HG02938 (cell line): ENCODE measurements around the gene NEDD8.
"Not testable (repeated sequence)": the region's sequence is repeated elsewhere in the genome, so short reads cannot be mapped to it uniquely, and the experiment has no call there.

Source experiments
- ATAC-seq: cut with Tn5 transposase; IDR thresholded peaks from one replicate; pipeline ENCODE4 v1.9.1; 2021; ENCODE audit warnings: mild to moderate bottlenecking, moderate library complexity; ENCODE audit not compliant: unreplicated experiment

Gene NEDD8

GRCh38 chr14:24228902-24229301 is 3.3 kb downstream of the NEDD8 start:
- ATAC-seq, result no peak

DNA sequence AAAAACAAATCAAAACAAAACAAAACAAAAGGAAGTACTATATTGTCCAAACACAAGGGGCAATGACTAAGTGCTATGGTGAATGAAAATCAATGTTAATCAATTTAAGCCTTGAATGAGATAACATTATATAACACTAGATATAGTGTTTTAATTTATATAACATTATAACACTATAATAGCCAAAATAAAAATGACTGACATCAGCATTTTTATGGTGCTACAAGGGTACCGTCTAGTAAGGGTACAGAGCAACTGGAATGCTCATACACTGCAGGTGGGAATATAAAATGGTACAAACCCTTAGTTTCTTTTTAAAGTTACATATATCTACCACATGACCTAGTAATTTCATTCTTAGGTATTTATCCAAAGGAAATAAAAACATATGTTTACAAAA is 5.7 kb downstream of the NEDD8 start:
- no peak for ATAC-seq

DNA sequence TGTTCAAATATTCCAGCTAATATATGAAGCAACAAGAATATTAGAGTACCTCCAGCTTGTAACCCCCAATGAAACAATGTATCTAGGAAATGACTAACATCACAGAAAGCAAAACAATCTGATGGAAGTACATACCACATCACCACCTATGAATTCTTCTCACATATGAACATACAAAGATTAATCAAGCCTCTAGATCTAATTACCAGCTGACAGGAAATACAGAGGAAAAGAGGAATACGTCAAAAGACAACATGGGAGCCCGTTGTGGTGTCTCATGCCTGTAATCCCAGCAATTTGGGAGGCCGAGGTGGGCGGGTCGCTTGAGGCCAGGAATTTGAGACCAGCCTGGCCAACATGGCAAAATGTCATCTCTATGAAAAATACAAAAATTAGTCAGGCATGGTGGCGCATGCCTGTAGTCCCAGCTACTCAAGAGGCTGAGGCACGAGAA is 7.5 kb downstream of the NEDD8 start:
- ATAC-seq, result no peak

GRCh38 chr14:24222987-24223386 is 9.2 kb downstream of the NEDD8 start:
- not testable (repeated sequence) for ATAC-seq

DNA sequence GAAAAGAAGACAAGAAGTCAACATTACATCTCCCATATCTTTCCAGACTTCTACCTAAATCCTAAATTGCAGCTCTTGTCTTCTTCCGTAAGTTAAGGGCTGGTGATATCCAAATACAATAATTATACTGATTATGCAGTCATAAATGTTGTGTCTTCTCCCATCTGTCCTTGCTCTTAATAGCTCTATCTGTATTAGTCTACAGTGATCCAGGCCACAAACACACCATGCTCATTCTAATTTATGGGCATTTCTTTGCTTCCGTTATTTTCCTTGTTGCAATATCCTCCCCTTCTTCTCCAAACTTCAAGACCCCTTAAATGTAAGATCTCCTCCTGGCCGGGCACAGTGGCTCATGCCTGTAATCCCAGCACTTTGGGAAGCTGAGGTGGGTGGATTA is 12.6 kb downstream of the NEDD8 start:
- ATAC-seq, result no peak

DNA sequence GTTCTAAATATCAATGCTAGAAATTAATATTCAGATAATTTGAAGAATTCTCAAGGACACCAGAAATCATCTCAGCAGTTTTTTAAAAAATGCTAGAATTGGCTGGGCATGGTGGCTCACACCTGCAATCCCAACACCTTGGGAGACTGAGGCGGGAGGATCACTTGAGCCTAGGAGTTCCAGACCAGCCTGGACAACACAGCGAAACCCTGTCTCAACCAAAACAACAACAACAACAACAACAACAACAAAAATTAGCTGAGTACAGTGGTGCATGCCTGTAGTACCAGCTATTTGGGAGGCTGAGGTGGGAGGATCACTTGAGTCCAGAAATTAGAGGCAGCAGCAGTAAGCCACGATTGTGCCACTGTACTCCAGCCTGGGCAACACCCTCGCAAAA is 13.1 kb downstream of the NEDD8 start:
- no peak for ATAC-seq

DNA sequence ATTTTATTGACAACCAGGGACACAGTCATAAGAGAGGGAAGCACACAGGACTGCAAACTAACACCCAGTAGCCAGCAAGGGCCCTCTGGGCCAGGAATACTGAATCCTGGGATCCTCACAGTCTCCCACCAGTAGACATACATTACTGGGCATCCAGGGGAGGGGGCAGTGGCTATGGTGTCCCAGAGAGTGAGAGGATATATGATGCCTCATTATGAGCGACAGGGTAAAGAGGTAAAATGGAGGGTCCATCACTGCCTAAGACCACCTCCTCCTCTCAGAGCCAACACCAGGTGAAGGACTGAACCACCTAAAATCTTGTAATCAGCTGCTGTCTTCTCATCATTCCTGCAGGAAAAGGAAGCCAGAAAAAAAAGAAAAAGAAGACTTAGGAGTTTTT is 15.3 kb downstream of the NEDD8 start:
- ATAC-seq, result not testable (repeated sequence)

DNA sequence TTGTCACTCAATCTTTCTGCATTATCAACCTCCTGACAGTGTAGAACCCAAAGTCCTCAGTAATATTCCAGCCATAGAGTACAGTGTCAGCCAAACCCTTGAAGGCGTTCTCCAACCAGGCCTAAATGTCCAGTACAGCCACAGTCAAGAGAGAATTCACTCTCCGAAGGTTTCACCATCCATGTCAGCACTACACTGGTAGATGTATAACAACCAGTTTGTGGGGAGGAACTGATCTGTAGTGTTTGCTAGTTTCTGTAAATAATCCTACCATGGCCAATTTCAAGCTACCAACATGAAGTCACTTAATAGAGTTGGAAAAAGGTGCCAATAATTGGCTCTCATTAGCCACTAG is 15.8 kb downstream of the NEDD8 start:
- ATAC-seq, result no peak

- peak; percentile 50 for ATAC-seq
Measured at GRCh38 chr14:24215495-24216344, 16.4 kb downstream of the NEDD8 start, which contains the start of gene MDP1. MDP1 (minus strand) TSS chr14:24216066; CDS start chr14:24215955, 111 bp downstream.

GRCh38 chr14:24213866-24214662 is 18.1 kb downstream of the NEDD8 start:
- no peak for ATAC-seq

DNA sequence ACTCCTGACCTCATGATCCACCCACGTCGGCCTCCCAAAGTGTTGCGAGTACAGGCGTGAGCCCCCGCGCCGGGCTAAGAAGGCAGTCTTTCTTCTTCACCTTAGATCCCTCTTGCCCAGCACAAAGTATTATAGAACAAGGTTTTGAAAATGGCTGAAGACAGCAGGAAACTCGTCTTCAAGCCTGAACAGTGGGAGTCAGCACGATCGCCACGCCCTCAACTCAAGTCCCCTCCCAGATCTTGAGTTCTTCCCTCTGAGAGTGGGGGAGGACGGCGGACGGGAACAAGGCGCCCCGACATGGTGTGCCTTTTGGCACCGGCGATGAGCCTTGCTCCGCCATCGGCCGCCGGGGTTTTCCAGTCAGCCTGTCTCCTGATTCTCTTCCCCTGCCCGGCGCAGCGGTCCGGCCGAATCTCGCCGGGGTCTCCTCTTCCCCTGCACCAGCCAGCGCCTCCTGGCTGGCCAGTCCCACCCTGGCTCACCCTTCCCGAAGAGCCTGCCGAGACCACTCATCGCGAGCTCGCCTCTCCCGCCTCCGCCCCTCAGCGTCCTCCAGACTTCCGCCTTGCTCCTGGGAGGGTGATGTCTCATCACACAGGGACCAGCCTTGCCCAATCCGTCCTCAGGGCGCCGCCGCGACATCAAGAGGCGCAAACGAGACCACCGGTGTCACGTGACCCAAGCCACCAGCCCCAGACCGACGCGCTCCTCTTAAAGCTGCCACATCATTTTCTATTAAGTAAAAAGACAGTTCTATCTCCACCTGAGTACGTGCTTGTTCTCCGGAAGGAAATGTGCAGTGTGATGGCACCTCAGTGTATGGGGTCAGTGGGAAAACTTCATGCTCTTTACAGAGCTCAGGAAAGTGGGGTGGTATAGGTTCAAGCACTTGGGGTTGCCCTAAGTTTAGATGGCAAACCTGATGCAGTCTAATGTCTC is 19.0 kb downstream of the NEDD8 start, which contains the start of gene CHMP4A:
Gene CHMP4A (minus strand): TSS at position 565 of the 942 bp plus-strand sequence. CDS start 49 bp downstream, at position 516.
- peak; percentile 79 for ATAC-seq

DNA sequence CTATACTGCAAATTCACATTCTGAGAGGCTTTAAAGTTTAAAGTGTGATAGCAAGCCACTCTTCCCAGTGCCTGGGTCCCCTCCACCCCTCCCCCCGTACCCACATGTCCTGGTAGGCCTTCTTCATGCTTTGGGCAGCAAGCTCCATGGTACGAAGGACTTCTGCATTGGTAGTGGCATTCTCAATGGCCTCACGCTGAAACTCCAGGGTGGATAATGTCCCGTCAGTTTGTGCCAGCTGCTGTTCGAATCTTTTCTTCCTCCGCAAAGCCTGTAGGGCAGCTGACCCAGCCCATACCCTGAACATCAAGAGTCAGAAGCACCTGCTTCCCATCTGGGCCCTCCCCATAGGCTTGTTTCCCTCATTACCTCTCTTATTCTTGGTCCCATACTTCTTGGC is 20.9 kb downstream of the NEDD8 start:
- no peak for ATAC-seq

DNA sequence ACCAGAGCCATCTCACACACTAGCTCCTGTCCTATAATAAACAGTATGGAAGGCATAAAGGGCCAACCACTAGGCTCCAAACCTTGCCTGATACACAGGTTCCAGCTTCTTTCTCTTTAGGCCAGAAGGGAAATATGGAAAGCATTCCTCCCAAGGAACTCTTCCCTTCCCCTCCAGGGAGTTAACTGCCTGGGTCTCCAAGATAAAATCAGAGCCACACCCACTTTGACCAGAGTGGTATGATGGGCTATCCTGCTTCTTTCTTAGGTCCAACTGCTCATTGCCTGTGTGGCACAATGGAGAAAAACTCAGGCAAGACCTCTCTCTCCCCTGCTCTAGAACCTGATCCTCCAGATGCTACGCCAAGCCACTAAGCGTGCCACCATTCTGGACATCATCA is 24.5 kb downstream of the NEDD8 start:
- ATAC-seq, result no peak

DNA sequence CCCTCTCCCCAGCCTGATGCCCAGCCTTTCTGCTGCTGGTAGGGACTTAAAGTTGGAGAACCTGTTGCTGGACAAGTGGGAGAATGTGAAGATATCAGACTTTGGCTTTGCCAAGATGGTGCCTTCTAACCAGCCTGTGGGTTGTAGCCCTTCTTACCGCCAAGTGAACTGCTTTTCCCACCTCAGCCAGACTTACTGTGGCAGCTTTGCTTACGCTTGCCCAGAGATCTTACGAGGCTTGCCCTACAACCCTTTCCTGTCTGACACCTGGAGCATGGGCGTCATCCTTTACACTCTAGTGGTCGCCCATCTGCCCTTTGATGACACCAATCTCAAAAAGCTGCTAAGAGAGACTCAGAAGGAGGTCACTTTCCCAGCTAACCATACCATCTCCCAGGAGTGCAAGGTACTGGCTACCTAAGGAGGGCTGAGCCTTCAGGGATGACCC is 25.0 kb downstream of the NEDD8 start:
- no peak for ATAC-seq

GRCh38 chr14:24206260-24207103 is 25.7 kb downstream of the NEDD8 start:
- ATAC-seq, result no peak

- no peak for ATAC-seq
Measured at GRCh38 chr14:24204163-24205146, 27.7 kb downstream of the NEDD8 start.

DNA sequence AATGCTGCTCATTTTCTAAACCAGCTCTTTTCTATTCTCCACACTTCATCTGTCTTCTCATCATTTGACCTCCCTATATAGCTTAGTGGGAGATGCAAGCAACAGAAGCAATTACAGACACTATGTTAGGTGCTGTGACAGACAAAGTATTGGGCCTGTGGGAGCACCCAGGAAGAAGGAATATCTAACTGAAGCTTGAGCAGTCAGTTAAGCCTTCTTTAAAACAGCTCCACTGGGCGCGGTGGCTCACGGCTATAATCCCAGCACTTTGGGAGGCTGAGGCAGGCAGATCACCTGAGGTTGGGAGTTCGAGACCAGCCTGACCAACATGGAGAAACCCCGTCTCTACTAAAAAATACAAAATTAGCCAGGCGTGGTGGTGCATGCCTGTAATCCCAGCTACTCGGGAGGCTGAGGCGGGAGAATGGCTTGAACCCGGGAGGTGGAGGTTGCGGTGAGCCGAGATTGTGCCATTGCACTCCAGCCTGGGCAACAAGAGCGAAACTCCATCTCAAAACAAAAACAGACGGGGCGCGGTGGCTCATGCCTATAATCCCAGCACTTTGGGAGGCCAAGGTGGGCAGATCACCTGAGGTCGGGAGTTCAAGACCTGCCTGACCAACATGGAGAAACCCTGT is 28.8 kb downstream of the NEDD8 start:
- ATAC-seq, result not testable (repeated sequence)

DNA sequence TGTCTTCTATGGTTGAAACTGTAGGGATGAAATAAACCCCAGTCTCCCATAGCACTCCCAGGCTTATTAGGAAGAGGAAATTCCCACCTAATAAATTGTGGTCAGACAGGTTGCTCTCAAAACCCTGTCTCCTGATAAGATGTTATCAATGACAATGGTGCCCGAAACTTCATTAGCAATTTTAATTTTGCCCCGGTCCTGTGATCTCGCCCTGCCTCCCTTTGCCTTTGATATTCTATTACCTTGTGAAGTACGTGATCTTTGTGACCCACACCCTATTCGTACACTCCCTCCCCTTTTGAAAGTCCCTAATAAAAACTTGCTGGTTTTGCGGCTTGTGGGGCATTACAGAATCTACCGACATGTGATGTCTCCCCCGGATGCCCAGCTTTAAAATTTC is 29.6 kb downstream of the NEDD8 start:
- not testable (repeated sequence) for ATAC-seq
